HG03135 (cell line): Measurements from ENCODE around the gene ID1.
A peak's percentile ranks its signal among the peaks of the same experiment; 100 is the strongest.
"Not testable (repeated sequence)": the region's sequence is repeated elsewhere in the genome, so short reads cannot be mapped to it uniquely, and the experiment has no call there.

Experiments
- ATAC-seq: cut with Tn5 transposase; IDR thresholded peaks from one replicate; pipeline ENCODE4 v1.9.1; 2021; ENCODE audit warnings: mild to moderate bottlenecking, moderate library complexity; ENCODE audit not compliant: unreplicated experiment

ID1 gene

GRCh38 chr20:31597481-31597855, 7.6 kb upstream of the ID1 start:
- ATAC-seq: no peak

DNA sequence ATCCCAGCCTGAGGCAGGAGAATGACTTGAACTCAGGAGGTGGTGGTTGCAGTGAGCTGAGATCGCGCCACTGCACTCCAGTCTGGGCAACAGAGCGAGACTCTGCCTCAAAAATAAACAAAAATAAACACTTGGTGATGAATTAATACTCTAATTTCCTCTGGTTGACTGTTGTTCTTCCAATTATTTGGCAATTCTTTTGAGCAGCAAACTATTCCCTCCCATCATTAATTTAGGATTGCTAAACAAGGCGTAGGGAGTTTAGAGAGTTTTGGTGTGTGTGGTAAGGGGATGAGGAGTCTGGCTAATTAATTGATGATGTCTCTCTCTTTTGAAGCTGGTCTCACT, 2.7 kb upstream of the ID1 start:
- ATAC-seq: no peak

DNA sequence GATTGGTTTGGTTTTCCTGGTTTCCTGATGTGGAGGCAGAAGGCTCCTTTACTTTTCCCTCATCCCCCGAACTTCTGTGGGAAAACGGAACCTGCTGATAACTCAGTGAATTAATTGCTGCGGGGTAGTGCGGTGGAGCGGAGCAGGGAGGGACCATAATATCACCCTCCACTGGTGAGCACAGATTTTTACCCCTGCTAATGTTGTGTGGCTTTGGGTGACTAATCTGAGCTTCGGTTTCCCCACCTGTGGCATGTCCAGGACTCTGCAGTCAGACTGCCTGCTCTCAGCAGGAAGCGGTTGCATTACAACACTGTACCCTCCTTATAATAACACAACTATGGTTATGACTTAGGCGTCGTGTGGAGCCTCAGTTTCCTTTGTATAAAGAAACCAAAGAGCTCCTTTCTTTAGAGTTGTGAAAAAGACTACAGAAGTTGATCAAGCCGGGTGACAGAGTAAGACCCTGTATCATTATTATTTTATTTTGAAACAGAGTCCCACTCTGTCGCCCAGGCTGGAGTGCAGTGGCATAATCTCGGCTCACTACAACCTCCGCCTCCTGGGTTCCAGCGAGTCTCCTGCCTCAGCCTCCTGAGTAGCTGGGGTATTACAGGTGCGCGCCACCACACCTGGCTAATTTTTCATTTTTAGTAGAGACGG, 2.2 kb upstream of the ID1 start:
- ATAC-seq: peak; percentile 46

DNA sequence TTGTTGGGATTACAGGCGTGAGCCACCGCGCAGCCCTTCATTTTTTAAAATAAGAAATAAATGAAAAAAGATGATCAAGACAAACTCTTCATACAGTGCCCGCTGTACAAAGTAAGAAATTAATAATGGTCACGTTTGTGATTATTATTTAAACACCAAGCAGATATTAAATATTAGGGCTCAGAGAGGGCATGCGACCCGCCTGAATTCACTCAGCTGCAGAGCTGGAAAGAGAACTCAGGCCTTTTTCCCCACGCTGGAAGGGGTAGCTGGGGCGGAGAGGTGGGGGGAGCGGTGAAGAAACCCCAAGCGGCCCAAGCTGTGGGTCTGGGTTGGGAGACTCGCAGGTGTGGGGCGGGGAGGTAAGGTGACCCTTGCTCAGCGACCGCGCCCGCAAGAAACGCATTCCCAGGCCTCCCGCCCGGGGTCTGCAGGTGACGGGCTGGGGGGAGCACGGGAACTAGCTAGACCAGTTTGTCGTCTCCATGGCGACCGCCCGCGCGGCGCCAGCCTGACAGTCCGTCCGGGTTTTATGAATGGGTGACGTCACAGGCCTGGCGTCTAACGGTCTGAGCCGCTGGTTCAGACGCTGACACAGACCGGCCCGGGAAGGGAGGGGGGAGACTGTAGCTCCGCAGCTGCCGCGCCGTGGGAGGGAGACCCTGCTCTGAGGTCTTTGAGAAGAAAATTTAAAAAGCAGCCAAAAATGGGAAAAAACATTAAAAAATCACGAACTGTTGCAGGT, 1.1 kb upstream of the ID1 start:
- ATAC-seq: peak; percentile 63

DNA sequence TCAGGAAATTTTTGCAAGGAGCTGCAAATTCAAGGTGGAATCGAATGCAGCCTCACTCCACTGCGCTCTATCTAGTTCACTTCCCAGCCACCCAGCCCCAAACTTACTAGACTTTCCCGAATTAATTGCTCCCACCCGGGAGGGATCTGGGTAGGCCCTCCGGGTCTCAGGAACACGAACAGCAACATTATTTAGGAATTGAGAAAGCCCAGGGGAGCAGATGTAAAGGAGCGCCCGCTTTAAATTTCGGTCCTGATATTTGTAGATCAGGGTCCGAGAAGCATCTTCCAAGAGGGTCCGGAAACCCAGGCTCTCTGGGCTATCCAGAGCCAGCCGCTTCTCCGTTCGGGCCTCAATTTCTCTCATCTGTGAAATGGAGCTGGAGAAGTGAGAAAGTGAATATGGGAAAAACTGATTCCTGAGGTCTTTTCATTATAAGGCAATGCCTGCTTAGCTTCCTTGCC, 490 bp upstream of the ID1 start:
- peak; percentile 5 for ATAC-seq

- ATAC-seq: no peak
Observed at GRCh38 chr20:31605902-31606803, 1.1 kb downstream of the ID1 start.

- no peak for ATAC-seq
Observed at GRCh38 chr20:31606804-31607639, 1.9 kb downstream of the ID1 start.

- no peak for ATAC-seq
Observed at GRCh38 chr20:31607640-31608250, 2.7 kb downstream of the ID1 start.

DNA sequence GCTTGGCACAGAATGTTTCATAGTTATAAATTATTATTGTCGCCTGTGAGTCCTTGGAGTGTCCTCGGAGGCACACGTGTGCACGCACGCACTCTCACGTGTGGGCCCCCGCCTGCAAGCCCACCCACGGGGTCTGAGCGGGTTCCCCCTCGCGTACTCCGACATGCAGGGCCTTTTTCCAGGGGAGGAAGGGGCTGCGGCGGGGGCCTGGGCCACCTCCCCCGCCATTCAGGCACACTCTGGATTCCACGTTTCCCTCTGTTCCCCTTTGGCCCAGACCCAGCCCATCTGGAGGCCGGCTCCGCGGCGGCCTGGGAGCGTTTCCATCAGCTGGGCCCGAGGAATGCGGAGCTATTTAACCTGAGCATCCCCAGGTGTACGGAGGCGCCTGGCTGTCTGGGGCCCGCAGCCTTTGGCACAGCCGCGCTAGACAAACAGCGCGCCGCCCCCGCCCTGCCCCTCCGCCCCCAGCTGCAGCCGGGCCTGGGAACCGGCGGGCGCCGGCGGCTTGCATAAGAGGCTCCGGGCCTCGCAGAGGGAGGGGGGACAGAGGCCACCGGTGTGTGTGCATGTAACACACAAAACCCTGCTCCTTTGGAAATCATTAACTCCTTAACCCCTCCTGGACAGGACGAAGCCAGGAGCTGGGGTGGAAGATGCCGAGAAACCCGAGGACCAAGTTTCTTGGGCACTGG, 3.3 kb downstream of the ID1 start:
- ATAC-seq: no peak

DNA sequence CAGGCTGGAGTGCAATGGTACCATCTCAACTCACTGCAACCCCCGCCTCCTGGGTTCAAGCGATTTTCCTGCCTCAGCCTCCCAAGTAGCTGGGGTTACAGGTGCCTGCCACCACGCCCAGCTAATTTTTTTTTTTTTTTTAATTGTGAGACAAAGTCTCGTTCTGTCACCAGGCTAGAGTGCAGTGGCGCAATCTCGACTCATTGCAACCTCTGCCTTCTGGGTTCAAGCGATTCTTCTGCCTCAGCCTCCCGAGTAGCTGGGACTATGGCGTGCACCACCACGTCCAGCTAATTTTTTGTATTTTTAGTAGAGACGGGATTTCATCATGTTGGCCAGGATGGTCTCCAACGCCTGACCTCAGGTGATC, 7.2 kb downstream of the ID1 start:
- not testable (repeated sequence) for ATAC-seq

GRCh38 chr20:31615416-31615815, 10.3 kb downstream of the ID1 start:
- ATAC-seq: no peak

DNA sequence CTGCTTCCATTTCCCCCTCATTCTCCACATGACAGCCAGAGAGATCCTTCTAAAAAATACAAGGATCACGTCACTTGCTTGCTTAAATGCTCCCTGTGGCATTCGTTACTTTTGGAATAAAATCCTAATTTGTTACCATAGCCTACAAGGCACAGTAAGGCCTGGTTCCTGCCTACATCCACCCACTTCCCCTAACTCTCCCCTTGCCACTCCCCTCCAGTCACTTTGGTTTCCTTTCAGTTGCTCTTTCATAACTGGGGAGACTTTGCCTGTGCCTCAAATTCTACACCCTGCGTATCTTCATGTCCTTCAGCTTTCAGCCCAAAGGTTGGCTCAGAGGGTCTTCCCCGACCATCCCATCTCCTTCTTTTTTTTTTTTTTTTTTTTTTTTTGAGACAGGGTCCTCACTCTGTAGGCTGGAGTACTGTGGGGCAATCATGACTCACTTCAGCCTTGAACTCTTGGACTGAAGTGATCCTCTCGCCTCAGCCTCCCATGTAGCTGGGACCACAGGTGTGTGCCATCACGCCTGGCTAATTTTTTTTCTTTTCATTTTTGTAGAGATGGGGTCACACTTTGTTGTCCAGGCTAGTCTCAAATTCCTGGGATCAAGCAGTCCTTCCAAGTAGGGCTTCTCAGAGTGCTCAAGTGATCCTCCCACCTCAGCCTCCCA, 12.5 kb downstream of the ID1 start:
- ATAC-seq: no peak

DNA sequence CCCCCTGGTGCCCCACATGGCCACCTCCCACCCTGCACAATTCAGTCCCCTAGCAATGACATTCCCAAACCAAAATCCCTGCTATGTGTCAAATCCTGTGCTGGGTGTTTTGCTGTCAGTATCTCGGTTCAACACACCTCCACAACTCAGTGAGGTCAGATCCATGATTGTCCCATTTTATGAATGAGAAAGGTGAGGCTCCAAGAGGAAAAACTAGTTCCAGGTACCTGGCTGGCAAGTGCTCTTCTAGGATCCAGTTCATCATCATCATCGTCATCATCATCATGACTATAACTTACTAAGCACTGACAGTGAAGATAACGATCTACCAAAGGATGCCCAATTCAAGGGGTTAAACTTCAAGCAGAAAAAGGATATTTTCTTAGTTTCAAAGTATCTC, 15.2 kb downstream of the ID1 start:
- no peak for ATAC-seq

DNA sequence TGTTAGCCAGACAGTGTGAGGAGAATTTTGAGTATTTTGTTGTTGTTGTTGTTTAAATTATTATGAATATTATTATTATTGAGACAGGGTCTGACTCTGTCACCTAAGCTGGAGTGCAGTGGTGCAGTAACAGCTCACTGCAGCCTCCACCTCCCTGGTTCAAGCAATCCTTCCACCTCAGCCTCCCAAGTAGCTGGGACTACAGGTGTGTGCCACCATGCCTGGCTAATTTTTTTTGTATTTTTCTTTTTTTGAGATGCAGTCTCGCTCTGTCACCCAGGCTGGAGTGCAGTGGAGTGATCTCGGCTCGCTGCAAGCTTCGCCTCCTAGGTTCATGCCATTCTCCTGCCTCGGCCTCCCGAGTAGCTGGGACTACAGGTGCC, 18.0 kb downstream of the ID1 start:
- not testable (repeated sequence) for ATAC-seq

DNA sequence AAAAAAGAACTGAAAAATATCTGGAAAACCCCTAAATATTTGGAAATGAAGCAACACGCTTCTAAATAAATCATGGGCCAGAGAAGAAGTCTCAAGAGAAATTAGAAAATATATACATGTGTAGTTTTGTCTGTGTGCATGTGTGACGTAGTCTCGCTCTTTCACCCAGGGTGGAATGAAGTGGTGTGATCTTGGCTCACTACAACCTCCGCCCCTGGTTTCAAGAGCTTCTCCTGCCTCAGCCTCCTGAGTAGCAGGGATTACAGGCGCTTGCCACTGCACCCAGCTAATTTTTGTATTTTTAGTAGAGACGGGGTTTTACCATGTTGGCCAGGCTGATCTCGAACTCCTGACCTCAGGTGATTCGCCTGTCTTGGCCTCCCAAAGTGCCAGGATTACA, 21.4 kb downstream of the ID1 start:
- not testable (repeated sequence) for ATAC-seq

- not testable (repeated sequence) for ATAC-seq
Observed at GRCh38 chr20:31628057-31628456, 23.0 kb downstream of the ID1 start.

DNA sequence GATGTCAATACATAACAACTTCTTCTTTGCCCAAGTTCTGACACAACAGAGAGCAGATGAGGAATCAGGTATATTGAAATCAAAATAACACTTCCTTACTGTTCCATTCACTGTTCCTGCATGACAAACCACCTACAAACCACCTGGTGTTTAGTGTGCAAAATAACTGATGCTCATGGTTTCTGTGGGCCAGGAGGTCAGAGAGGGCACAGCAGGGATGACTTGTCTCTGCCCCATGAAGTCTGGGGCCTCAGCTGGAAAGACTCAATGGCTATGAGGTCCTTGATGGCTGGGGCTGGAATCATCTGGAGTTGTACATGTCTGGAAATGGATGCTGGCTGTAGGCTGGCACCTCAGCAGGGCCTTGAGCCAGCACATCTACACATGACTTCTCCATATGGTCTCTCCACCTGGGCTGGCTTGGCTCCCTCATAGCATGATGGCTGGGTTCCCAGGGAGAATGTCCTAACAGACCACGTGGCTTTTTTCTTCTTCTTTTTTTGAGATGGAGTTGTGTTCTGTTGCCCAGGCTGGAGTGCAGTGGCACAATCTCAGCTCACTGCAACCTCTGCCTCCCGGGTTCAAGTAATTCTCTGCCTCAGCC, 25.2 kb downstream of the ID1 start:
- ATAC-seq: no peak

- ATAC-seq: no peak
Observed at GRCh38 chr20:31632548-31633338, 27.7 kb downstream of the ID1 start.
